RPMI8226 (cell line): ENCODE results near the gene SASH1.

Experiments used
- DNase-seq: peaks from one replicate; pipeline ENCODE4 v3.0.0-alpha.2; 2015

The SASH1 gene

GRCh38 chr6:148464319-148465010 is 121.8 kb downstream of the SASH1 start:
- DNase-seq = peak; percentile 50

- no peak for DNase-seq
Observed at GRCh38 chr6:148465011-148465335, 122.3 kb downstream of the SASH1 start.

- no peak for DNase-seq
Observed at GRCh38 chr6:148465670-148466069, 123.0 kb downstream of the SASH1 start.

- no peak for DNase-seq
Observed at GRCh38 chr6:148466158-148466557, 123.5 kb downstream of the SASH1 start.

- DNase-seq = no peak
Observed at GRCh38 chr6:148467926-148468325, 125.3 kb downstream of the SASH1 start.

GRCh38 chr6:148470156-148470555 is 127.5 kb downstream of the SASH1 start:
- DNase-seq = no peak

GRCh38 chr6:148470606-148471465 is 128.2 kb downstream of the SASH1 start:
- DNase-seq = no peak

GRCh38 chr6:148471624-148472159 is 129.1 kb downstream of the SASH1 start:
- DNase-seq = no peak

- no peak for DNase-seq
Observed at GRCh38 chr6:148472171-148473105, 129.8 kb downstream of the SASH1 start.

- DNase-seq = no peak
Observed at GRCh38 chr6:148479497-148479896, 136.9 kb downstream of the SASH1 start.

- no peak for DNase-seq
Observed at GRCh38 chr6:148487461-148487860, 144.8 kb downstream of the SASH1 start.

- no peak for DNase-seq
Observed at GRCh38 chr6:148491638-148492251, 149.1 kb downstream of the SASH1 start.

- DNase-seq = no peak
Observed at GRCh38 chr6:148492654-148493290, 150.1 kb downstream of the SASH1 start.

- no peak for DNase-seq
Observed at GRCh38 chr6:148493424-148493823, 150.8 kb downstream of the SASH1 start.

- no peak for DNase-seq
Observed at GRCh38 chr6:148494226-148494625, 151.6 kb downstream of the SASH1 start.

- no peak for DNase-seq
Observed at GRCh38 chr6:148495029-148495428, 152.4 kb downstream of the SASH1 start.

GRCh38 chr6:148497257-148497656 is 154.6 kb downstream of the SASH1 start:
- DNase-seq = no peak

- DNase-seq = no peak
Observed at GRCh38 chr6:148497717-148498116, 155.1 kb downstream of the SASH1 start.

- no peak for DNase-seq
Observed at GRCh38 chr6:148500402-148500801, 157.8 kb downstream of the SASH1 start.

- no peak for DNase-seq
Observed at GRCh38 chr6:148501178-148501590, 158.5 kb downstream of the SASH1 start.

GRCh38 chr6:148502083-148502772 is 159.6 kb downstream of the SASH1 start:
- no peak for DNase-seq
